PC-9 (cell line): ENCODE results near the gene FLYWCH1. TPM values are rescaled to one million over a fixed set of nuclear protein-coding genes. Genes with fewer than 3 reads are reported as not detected.
A peak's percentile ranks its signal among the peaks of the same experiment; 100 is the strongest.

Experiments used
- BruUV-seq: library from RNA; stranded (reverse); fragments of 400-500 nt; replicated peaks from 2 replicates; lab custom pipeline; 2021; lab: Mats Ljungman, UMichigan
- CTCF ChIA-PET: fragments of 300-600 bp; sonication (Branson Sonifier 250); formaldehyde crosslinking; loops from one replicate; lab custom pipeline; 2022; ENCODE audit warnings: antibody characterized with exemption; lab: Charles Lee
- POLR2A ChIA-PET: fragments of 300-600 bp; sonication (Branson Sonifier 250); formaldehyde crosslinking; loops from one replicate; lab custom pipeline; 2022; ENCODE audit warnings: antibody characterized with exemption; ENCODE audit not compliant: unreplicated experiment; lab: Charles Lee
- DNase-seq, 2 experiments: peaks; one replicate each; pipeline versions ENCODE4 v3.0.0 to v3.0.0-alpha.2; 2015 to 2022; ENCODE audit warnings: mixed read lengths in 1 of 2
- H2AFZ ChIP-seq: fragments of 200-600 bp; sonication (generic); 2 replicates; pipeline ENCODE4 v1.8.1; 2017; ENCODE audit warnings: antibody characterized with exemption
- H3F3A ChIP-seq: fragments of 200-600 bp; sonication (generic); 2 replicates; pipeline ENCODE4 v1.8.1; 2017; ENCODE audit warnings: antibody characterized with exemption, mild to moderate bottlenecking, low read depth; ENCODE audit not compliant: insufficient read depth
- H3K27ac ChIP-seq: fragments of 200-600 bp; sonication (generic); 2 replicates; pipeline ENCODE4 v1.6.1; 2016; ENCODE audit warnings: mixed run types
- H3K27me3 ChIP-seq: fragments of 200-600 bp; sonication (generic); 2 replicates; pipeline ENCODE4 v1.6.1; 2016; ENCODE audit warnings: low read depth, mixed run types; ENCODE audit not compliant: insufficient read depth
- H3K36me3 ChIP-seq: fragments of 200-600 bp; sonication (generic); 2 replicates; pipeline ENCODE4 v1.6.1; 2016; ENCODE audit warnings: low read depth, mixed run types
- H3K4me1 ChIP-seq: fragments of 200-600 bp; sonication (generic); replicated peaks from 2 replicates; pipeline ENCODE4 v1.6.1; 2016; ENCODE audit warnings: mixed run types; ENCODE audit not compliant: insufficient read depth
- H3K4me2 ChIP-seq: fragments of 200-600 bp; sonication (generic); 2 replicates; pipeline ENCODE4 v1.6.1; 2017; ENCODE audit warnings: mixed run types
- H3K4me3 ChIP-seq: fragments of 200-600 bp; sonication (generic); 2 replicates; pipeline ENCODE4 v1.6.1; 2016; ENCODE audit warnings: mixed run types
- H3K79me2 ChIP-seq: fragments of 200-600 bp; sonication (generic); 2 replicates; pipeline ENCODE4 v1.6.1; 2017; ENCODE audit warnings: low read depth, mixed run types
- H3K9me2 ChIP-seq: fragments of 200-600 bp; sonication (generic); 2 replicates; pipeline ENCODE4 v1.8.1; 2017; ENCODE audit warnings: mild to moderate bottlenecking; ENCODE audit not compliant: insufficient read depth
- H3K9me3 ChIP-seq: fragments of 200-600 bp; sonication (generic); 2 replicates; pipeline ENCODE4 v1.8.1; 2016; ENCODE audit warnings: low read depth; ENCODE audit not compliant: insufficient read depth
- H4K20me1 ChIP-seq: fragments of 200-600 bp; sonication (generic); 2 replicates; pipeline ENCODE4 v1.8.1; 2017; ENCODE audit not compliant: insufficient read depth
- CTCF ChIP-seq: fragments of 200-600 bp; sonication (generic); conservative IDR thresholded peaks from 2 replicates; pipeline ENCODE4 v1.6.1; 2017; ENCODE audit warnings: mixed run types, antibody characterized with exemption, mild to moderate bottlenecking, moderate library complexity
- EZH2 ChIP-seq: fragments of 200-600 bp; sonication (generic); IDR thresholded peaks from 2 replicates; pipeline ENCODE4 v1.8.0; 2017; ENCODE audit warnings: antibody characterized with exemption, low read depth
- intact Hi-C: fragments of 100-400 bp; cut with micrococcal nuclease; formaldehyde crosslinking; loops from one replicate; pipeline ENCODE4 v1.10.0; 2022; ENCODE audit not compliant: unreplicated experiment
- total RNA-seq: library from RNA; stranded (reverse); gene quantifications from 2 replicates; pipeline ENCODE4 v1.2.3, GENCODE V29; 2021

The FLYWCH1 gene
- total RNA-seq, 1 experiment from 2014 or later: 79.9 TPM

- no TSS peak for BruUV-seq
- POLR2A ChIA-PET: interaction anchor here (0.6 kb wide), 2 partner anchors 50 to 154 kb away, joined by 3 to 4 read pairs; no protein-coding TSS in a partner anchor
- intact Hi-C loops: loop anchor here (1.0 kb wide), 1 partner anchor 53 kb away; the partner anchor contains the start of gene HCFC1R1
These were observed 58.8 kb downstream of the FLYWCH1 start for GRCh38 chr16:2970563-2970962.

GRCh38 chr16:2971134-2971984, 59.6 kb downstream of the FLYWCH1 start:
- Histone ChIP-seq H3K9me3 (no peaks in the 10 kb centered on the region), H3K36me3 (no peaks in the 10 kb centered on the region), H3K9me2 (no peaks in the 10 kb centered on the region), H3K4me3 (no peak overlapping the region; the same call in 1 of the 2 replicates), H3K4me2 (peak overlapping the region; percentile 96), H4K20me1 (no peaks in the 10 kb centered on the region; the same call in 1 of the 2 replicates), H3K4me1 (no peaks in the 10 kb centered on the region; the same call in 1 of the 2 replicates), H3K27ac (no peak overlapping the region), H3K79me2 (peaks cover 6% of the 10 kb centered on the region; the same call in 1 of the 2 replicates), H3K27me3 (no peaks in the 10 kb centered on the region), H2AFZ (no peak overlapping the region), H3F3A (peaks cover 19% of the 10 kb centered on the region; the same call in 1 of the 2 replicates)
- no TSS peak for BruUV-seq
- TF ChIP-seq CTCF: no peak
- TF ChIP-seq EZH2: no peak
- ChIA-PET CTCF (no interaction called here), POLR2A (interaction anchor here (0.5 kb wide), 1 partner anchor 25 kb away, joined by 7 read pairs; no protein-coding TSS in a partner anchor)
- no peak for DNase-seq
- intact Hi-C loops: no loop called here

More at GRCh38 chr16:2970563-2970962, 58.8 kb downstream of the FLYWCH1 start:
- Histone ChIP-seq H3K27ac (no peak overlapping the region), H3K4me3 (peak overlapping the region; percentile 77), H3K9me3 (no peaks in the 10 kb centered on the region), H3K4me2 (peak overlapping the region; percentile 96), H3K79me2 (peaks cover 6% of the 10 kb centered on the region; the same call in 1 of the 2 replicates), H3K36me3 (no peaks in the 10 kb centered on the region), H3K4me1 (no peaks in the 10 kb centered on the region; the same call in 1 of the 2 replicates), H3K9me2 (no peaks in the 10 kb centered on the region), H2AFZ (no peak overlapping the region), H3K27me3 (no peaks in the 10 kb centered on the region), H3F3A (peaks cover 23% of the 10 kb centered on the region; the same call in 1 of the 2 replicates), H4K20me1 (no peaks in the 10 kb centered on the region; the same call in 1 of the 2 replicates)
- CTCF ChIA-PET: interaction anchor here (0.6 to 0.8 kb wide), 2 partner anchors 21 to 32 kb away, joined by 3 read pairs; no protein-coding TSS in a partner anchor
- DNase-seq: no peak
- TF ChIP-seq CTCF: no peak
- no peak for TF ChIP-seq EZH2

GRCh38 chr16:2971985-2972784, 60.5 kb downstream of the FLYWCH1 start:
- H3F3A ChIP-seq: peaks cover 19% of the 10 kb centered on the region; the same call in 1 of the 2 replicates
- intact Hi-C loops: no loop called here
- H3K4me1 ChIP-seq: no peaks in the 10 kb centered on the region; the same call in 1 of the 2 replicates
- peaks cover 6% of the 10 kb centered on the region; the same call in 1 of the 2 replicates for H3K79me2 ChIP-seq
- no peaks in the 10 kb centered on the region for H3K36me3 ChIP-seq
- ChIA-PET POLR2A (interaction anchor here (0.6 kb wide), 1 partner anchor 9 kb away, joined by 3 read pairs; no protein-coding TSS in a partner anchor), CTCF (no interaction called here)
- no TSS peak for BruUV-seq
- no peak overlapping the region for H3K27ac ChIP-seq
- no peaks in the 10 kb centered on the region for H3K9me3 ChIP-seq
- H4K20me1 ChIP-seq: no peaks in the 10 kb centered on the region; the same call in 1 of the 2 replicates
- no peak overlapping the region for H3K4me3 ChIP-seq
- no peak for DNase-seq
- no peak overlapping the region for H2AFZ ChIP-seq
- TF ChIP-seq CTCF (no peak), EZH2 (no peak)
- H3K4me2 ChIP-seq: no peak overlapping the region
- H3K9me2 ChIP-seq: no peaks in the 10 kb centered on the region
- no peaks in the 10 kb centered on the region for H3K27me3 ChIP-seq
